HG03571 (cell line): ENCODE measurements around the gene DSCAM.

ENCODE experiments used
- ATAC-seq: cut with Tn5 transposase; IDR thresholded peaks from one replicate; pipeline ENCODE4 v1.9.1; 2021; ENCODE audit not compliant: unreplicated experiment

The DSCAM gene

GRCh38 chr21:40671716-40672115, 175.2 kb downstream of the DSCAM start:
- ATAC-seq = no peak

DNA sequence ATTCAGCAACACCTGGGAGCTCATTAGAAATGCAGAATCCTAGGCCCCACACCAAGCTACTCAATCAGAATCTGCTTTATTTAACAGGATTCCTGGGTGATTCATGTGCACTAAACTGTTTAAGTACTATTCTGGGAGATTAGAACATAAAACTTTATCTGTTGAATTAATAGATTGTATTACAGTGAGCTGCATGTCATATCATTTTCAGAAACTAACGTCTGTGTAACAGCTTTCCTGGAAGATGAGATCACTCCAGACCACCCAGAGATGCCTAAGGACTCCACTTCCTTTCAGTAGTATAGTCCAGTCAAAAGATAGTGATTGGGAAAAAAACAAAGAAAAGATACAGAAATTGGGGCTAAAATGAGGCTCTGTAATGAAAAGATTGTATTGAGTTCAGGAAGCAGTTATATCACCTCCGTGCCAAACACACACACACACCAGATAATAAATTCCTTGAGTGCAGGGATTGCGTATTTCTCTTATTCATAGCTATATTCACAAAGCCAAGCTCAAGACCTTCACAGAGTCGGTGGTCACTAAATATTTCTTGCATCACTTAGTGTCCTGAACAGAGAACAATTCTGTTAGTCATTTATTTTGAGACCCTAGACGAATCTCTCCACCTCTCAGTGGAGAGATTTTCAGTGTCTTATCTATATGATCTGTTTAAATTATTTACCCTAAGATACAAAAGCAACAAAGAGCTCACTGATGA, 178.2 kb downstream of the DSCAM start:
- no peak for ATAC-seq

- ATAC-seq = no peak
These were observed 179.0 kb downstream of the DSCAM start for GRCh38 chr21:40667967-40668366.

- no peak for ATAC-seq
These were observed 184.1 kb downstream of the DSCAM start for GRCh38 chr21:40662889-40663288.

- ATAC-seq = no peak
These were observed 186.5 kb downstream of the DSCAM start for GRCh38 chr21:40660461-40660860.

DNA sequence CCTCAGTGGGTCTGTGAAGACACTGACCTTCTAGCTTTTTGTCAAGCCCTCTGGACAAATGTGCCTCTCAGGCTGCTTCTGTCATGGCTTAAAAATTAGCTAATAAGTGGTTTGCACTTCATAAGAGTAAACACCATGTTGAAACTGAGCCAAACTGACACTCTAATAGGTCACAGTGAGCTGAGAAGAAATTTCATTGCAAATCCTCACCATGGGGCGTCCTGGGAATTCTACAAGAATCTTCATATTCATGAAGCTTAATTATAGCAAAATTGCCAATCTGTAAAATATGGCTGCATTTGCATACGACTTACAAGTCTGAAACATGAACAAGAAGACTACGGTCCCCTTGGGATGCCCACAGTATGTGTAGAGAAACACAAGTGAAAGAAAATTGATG, 188.6 kb downstream of the DSCAM start:
- ATAC-seq = no peak

DNA sequence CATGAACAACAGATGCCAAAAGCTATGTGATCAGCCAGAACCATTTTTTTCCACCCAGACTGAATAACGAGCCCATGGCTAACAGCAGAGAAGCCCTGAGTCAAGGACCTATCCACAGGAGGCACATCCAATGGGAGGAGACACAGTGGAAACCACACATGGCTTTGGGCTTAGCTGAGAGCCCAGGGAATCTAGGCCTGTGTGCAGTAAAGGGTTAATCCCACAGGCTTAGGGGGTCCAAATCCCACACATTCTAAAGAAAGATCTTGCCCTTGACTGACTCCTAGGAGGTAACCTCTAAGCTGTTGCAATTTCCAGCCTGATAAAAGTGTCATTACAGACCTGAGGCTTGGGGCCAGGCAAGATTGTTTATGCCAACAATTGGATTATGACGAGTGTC, 194.5 kb downstream of the DSCAM start:
- ATAC-seq = no peak

GRCh38 chr21:40647706-40648105, 199.3 kb downstream of the DSCAM start:
- no peak for ATAC-seq

DNA sequence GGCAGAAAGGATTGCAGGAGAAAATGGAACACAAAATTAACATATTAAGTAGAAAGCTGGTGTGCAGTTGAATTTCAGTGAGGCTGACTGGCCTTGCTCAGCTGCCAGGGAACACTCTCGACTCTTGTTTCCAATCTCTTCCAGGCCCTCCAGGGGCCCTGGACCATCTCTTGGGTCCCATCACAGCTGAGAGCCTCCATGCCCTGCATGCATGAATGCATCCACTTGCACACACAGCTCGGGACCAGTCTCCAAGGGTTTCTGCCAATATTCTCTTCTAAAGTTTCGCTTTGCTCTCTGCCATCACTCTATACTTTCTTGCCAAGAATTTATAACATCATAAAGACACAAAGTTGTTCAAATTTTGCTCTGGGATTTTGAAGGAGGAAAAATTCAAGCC, 200.3 kb downstream of the DSCAM start:
- no peak for ATAC-seq

DNA sequence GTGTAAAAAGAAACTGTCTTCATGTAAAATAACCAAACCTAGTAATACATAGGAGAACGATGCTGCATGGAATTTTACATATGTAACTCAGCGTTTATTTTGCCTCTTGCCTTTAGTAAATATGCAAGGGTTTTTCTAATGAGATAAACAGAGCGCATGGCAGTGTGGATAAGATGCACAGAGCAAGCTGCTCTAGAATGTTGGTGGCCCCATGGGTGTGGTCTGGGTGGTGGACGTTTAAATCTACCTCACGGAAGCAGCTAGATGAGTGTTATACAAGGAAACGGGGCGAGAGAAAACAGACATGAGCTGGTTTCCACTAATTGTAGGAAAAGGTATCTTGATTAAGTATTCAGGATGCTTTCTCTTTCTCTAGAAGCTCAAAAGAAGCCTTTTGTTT, 205.9 kb downstream of the DSCAM start:
- ATAC-seq = no peak

GRCh38 chr21:40640266-40640789, 206.6 kb downstream of the DSCAM start:
- no peak for ATAC-seq

DNA sequence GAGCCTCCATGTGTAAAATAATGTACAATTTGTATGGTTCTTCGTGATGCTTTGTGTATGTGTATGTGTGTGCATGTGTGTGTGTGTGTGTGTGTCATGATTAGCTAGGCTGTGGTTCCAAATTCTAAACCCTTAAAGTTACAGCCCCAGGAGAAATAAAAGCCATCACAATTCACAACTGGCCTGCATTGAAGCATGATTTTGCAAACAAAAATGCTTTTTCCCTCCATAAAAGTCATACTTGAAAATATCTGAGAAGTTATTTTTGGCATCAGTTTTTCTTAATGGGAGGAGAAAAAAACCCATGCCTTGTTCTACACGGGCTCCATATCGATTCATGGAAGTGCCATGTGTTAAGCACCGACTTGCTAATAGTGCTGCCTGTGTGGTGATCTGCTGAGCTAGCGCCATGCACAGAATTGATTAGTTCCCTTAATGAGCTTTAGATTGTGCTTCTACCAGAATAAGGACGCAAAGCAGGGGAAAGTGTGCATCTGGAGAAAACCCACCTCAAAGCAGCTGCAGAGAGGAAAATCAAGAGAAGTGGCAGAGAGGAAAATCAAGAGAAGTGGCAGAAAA, 207.3 kb downstream of the DSCAM start:
- ATAC-seq = no peak

DNA sequence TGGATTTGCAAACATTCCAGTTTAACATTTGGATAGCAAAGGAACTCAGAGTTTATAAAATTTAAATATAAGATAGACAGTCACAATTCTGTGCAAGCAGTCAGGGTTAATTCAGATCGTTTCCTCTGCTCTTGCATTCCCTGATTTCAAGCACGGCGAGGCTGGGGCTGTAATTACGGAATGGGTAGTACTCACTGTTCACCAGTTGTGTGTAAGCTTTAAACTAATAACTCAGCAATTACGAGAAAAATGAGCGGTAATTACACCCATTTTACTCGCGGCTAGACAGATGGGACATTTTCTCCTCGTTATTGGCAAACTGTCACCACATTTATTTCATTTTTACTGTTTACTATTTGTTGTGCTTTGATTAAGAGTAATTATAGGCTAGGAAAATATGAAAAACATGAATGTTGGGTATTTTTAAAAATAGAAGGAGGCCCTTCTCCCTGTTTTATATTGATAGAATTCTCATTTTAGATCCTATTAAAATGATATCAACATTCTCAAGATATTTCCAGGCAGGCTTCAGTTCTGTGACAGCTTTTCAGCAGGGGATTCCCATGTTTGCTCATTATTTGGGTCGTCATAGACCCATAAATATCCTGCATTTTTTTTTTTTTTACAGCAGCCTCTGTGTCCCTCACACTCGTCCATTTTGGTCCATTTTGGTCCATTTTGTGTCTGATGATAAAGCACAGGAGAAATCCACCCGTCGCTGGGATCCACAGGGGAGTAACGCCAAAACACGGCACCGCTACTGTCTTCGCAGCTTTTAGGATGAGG, 208.3 kb downstream of the DSCAM start:
- no peak for ATAC-seq

DNA sequence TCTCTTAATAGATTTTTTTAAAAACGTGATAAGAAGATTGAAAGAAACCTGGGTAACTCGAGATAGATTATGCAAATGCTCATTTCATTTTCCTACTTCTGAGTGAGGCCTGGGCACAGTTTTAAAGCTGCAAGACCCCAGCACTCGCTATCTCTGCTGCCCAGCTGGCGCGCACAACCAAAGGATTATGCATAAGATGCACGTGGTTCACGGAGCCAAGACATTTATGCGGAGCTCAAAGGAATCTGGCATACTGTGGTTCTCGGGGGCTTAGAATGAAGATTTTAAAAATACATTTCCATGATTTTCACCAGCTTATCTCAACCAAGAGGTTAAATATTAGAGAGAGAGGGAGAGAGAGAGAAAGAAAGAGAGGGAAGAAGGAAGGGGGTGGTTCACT, 210.9 kb downstream of the DSCAM start:
- ATAC-seq = no peak

GRCh38 chr21:40635391-40635790, 211.6 kb downstream of the DSCAM start:
- ATAC-seq = no peak

DNA sequence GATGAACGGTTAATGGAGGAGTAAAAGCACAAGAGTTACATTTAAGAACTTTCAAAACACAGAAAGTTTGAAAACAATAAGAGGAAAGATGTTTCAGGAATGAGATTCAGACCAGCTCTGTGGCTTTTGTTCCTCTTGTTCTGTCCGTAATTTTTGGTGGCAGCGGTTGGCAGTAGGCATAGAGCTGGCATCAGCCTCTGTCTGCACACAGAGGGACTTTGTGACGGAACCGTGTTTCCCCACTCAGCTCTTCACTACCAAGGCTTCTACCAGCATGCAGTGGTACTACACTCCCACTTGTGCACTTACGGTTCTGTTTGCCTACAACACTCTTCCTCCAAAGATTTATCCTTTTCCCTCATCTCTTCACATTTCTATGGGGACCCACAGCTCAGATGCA, 212.8 kb downstream of the DSCAM start:
- ATAC-seq = no peak

DNA sequence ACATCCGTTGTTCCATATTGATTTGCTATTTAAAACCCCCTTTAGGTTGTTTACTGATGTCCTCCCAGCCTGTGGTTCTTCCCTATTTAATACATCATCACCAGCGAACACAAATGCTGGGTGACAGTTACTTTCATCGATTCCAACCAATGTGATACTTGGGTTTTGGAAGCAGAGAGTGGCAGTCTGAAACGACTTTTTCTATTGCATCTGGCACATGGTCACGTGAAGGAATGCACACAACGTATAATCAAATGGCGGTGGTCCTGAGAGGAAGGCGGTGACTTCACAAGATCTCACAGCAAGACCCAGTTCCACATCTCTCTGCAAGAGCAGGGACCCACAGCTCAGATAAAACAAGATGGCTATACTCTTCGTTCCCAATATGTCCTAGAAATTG, 213.9 kb downstream of the DSCAM start:
- no peak for ATAC-seq

DNA sequence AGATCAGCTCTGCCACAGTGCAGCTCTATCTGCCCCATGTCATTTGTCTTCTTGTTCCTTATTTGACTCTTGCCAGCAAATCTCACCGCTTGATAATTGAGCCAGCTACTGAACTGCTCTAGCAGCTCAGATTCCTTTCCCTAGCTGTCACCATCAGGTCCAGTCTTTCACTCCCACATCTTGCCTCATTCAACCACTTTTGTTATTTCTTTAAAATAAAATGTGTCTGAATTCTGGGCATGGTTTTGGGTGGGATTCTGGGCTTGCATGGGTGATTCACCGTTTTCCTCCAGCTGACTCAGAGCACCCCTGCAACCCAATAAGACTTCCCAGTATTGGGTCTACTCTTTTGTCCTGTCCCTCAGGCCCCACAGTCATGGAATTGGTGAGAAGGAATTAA, 215.7 kb downstream of the DSCAM start:
- no peak for ATAC-seq

DNA sequence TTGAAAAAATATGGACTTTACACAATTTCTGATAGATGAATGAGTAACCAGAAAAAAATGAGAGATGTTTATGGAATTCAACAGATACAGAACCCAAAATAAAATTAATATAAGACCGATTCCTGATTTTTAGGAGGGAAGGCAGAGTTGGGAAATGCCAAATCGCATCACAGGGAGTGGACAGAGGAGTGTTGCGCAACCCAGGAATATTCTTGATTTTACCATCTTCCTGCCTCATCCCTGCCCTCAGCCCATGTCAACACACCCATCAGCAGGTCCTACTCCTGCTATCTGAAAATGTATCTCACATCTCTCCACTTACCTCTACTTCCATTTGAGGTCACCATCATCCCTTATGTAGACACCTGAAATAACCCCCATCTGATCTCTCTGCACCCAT, 221.0 kb downstream of the DSCAM start:
- ATAC-seq = no peak

- no peak for ATAC-seq
These were observed 223.4 kb downstream of the DSCAM start for GRCh38 chr21:40623528-40623927.

GRCh38 chr21:40622531-40622930, 224.4 kb downstream of the DSCAM start:
- no peak for ATAC-seq
